Gastrocnemius medialis (tissue), 4 donors: Measurements from ENCODE around the gene DDX5.

Experiments used
- CTCF ChIP-seq, 5 experiments: fragments of 450-650 bp in 3 of 5; fragments of 200-600 bp in 2 of 5; sonication (generic) in 2 of 5; IDR thresholded peaks in 4 of 5; conservative IDR thresholded peaks in 1 of 5; 1 replicate in 4 of 5; 2 replicates in 1 of 5; pipeline ENCODE4 v1.5.1; 2016 to 2019; ENCODE audit warnings: antibody characterized with exemption in 5 of 5, mild to moderate bottlenecking in 3 of 5, moderate library complexity in 3 of 5
- POLR2A ChIP-seq, 2 donors: fragments of 450-650 bp; IDR thresholded peaks; one replicate each; pipeline ENCODE4 v1.6.1; 2017; ENCODE audit warnings: antibody characterized with exemption in 2 of 2, mild to moderate bottlenecking in 2 of 2, moderate library complexity in 2 of 2

- TF ChIP-seq POLR2A (IDR thresholded peaks at IDR 0.05) (no peak), CTCF (IDR thresholded peaks at IDR 0.05 in 4 of 5, conservative IDR thresholded peaks at IDR 0.05 in 1 of 5) (no peak)
Observed at GRCh38 chr17:64449545-64449944, 56.5 kb downstream of the DDX5 start.
